Limb (tissue), 2 donors: ENCODE measurements around the gene IGF1R.
A peak's percentile ranks its signal among the peaks of the same experiment; 100 is the strongest.

Experiments
- DNase-seq, 2 donors: peaks; one replicate each; pipeline ENCODE4 v3.0.0-alpha.2; 2016; ENCODE audit errors: extremely low spot score in 2 of 2

IGF1R gene

GRCh38 chr15:98648654-98649471 lies 524 bp downstream of the IGF1R start:
- peak; percentile 25 to 80 for DNase-seq

DNA sequence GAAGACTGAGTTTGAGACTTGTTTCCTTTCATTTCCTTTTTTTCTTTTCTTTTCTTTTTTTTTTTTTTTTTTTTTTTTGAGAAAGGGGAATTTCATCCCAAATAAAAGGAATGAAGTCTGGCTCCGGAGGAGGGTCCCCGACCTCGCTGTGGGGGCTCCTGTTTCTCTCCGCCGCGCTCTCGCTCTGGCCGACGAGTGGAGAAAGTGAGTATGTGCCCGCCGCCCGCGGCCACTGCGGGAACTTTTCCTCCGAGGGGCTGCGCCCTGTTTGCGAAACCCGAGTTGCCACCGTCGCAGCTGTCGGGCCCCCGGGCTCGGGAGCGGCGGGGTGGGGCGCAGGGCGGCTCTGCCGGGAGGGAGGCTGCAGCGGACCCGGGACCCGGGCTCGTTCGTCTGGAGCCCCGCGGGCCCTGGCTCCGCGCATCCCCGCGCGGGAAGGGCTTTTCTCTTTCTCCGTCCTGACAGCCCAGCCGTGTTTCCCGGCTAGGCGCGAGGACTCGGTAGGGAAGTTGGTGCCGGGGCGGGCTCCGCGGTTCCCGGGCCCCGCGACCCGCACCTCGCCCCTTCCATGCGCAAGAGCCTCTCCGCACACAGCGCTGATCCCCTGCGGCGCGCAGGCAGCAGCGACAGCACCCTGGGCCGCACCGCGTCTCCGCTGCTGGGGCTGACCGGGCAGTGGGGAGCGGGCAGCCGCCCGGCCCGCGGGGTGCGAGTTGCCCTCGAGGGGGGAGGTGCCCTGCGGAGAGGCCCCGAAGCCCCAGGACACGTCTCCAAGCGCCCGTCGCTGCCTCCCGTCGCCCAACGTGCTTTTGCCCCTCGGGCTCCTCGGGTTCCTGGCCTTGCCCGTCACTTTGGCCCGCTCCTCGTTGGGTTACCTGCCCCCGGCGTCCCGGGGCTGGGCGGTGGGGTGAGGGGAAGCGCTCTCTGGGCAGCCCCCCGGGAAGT lies 1.4 kb downstream of the IGF1R start:
- DNase-seq = peak; percentile 44 to 78

DNA sequence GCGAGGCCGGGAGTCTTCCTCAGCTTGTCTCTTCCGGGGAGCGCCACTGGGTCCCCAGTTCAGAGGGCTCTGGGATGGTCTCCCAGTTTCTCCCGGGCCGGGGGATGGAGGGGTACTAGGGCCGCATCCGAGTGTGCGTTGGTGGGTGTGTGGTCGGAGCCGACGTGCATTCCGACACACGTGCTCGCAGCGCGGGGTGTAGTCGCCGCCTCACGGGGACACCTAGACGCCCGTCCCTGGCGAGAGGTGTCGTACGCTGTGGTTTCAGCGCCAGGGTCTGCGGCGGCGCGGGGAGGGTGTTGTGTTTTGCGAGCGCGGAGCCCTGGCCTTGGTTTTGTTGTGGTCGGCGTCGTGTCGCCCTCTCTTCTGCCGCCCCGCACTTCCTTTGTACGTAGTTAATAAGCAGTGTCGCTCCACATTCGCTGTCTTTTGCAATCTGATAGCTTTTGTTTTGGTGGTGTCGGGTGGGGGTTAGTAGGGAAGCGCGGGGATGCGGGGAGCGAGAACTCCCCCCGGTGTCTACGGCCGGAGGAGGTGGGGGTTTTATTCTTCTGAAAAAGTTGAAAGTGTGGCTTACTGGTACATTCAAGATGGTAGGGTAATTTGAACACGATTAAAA lies 2.2 kb downstream of the IGF1R start:
- DNase-seq = peak; percentile 34 to 68

DNA sequence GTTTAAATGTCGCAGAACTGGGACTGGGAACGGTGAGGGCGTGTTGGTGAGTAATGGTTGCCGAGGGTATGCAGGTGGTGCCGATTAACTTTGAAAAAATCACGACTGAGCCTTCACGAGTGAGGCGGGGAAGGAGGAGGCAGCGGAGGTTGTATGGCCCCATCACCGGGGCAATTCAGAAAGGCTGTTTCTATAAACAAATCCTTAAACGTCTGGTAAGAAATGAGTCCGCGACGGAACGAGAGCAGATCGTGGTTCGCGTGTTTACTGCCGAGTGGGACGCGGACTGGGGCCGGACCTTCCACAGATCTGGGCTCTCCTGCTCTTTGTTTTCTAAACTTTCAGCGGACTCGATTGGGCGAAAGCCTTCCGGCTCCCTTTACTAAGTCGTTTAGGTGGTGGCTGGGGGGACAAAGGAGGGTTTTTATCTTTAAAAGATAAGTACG lies 2.7 kb downstream of the IGF1R start:
- DNase-seq = peak in 1 of 2 donors; percentile 57

- peak in 1 of 2 donors; percentile 43 for DNase-seq
These were observed 3.4 kb downstream of the IGF1R start for GRCh38 chr15:98651581-98652220.

DNA sequence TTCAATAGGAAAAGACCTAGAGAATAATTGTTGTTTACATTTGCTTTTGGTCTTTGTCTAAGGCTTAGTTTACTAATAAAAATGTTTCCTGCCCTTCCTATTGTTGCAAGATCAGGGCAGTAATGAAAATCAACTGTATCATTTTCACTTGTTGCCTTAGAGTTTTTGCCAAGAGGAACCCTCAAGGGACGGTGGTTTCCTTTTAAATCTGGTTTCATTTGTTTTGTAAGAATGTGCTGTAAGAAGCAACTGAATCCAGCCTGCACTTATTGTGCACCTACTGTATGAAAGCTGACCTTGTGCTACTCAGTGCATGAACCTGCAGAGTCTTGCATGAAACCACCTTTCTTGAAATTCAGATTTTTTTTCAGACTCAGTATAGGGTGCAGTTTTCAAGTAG lies 5.3 kb downstream of the IGF1R start:
- no peak for DNase-seq

DNA sequence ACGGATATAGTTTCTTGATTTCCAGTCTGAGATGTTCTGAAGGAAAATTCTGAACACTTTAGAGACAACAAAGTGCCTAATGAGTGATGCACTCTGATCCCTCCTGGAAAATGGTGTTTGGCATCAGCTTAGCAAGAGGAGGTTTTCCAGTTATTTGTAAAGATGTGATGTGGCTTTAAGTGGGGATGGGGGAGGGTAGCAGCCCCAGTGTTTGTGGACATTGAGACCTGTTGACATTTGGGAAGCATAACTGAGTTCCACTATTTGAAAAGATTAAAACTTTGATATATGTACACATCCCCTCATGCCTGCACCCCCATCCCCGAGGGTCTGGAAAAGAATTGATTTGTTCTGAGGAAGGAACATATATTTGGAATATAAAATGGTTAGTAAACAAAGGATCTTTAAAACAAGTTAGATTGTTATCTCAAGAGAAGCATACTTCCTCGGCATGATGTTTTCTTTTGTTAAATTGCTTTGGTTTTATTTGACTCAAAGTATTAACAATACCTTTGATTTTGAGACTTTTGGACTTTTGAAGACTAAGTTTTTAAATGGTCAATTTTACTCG lies 6.5 kb downstream of the IGF1R start:
- DNase-seq = no peak

GRCh38 chr15:98655732-98656131 lies 7.4 kb downstream of the IGF1R start:
- no peak for DNase-seq

- no peak for DNase-seq
These were observed 9.4 kb downstream of the IGF1R start for GRCh38 chr15:98657721-98658120.

GRCh38 chr15:98658831-98659699 lies 10.7 kb downstream of the IGF1R start:
- peak in 1 of 2 donors; percentile 54 for DNase-seq

DNA sequence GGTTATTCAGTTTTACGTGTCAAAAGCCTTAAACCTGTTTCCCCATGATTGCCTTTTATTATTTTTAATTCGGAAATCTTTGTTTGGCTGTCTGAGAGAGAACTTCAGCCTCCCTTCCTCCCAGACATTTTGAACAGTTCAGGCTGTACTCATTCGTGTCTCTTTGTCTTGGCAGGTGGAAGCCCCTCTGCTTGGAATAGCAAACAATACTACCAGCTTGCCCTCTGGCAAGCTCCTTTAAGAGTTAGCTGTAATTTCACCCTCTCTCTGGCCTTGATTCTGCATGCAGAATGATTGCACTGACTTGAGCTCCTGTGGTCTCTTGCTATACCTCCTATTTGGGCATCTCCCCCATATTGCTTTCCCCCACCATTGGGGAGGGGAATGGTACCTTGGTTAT lies 11.7 kb downstream of the IGF1R start:
- DNase-seq = no peak

- no peak for DNase-seq
These were observed 14.7 kb downstream of the IGF1R start for GRCh38 chr15:98663045-98663444.

DNA sequence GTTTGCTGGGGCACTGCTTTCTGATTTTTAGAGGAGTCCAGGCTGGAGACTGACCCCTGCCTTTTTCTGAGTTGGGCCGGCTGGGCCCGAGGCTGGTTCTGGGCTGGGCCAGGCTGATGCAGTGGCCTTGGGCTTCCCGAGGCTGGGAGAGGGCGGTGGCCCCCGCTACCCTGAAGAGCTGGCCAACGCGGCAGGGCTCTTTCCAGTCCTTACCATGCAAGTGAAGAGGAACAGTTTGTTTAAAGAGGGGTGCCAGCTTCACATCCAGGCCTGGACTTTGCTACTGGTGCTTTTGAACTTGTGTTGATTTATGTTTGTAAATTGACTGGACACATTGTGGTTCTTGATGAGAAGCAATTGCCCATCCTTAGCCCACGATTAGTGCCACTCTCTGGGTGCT lies 15.3 kb downstream of the IGF1R start:
- no peak for DNase-seq

DNA sequence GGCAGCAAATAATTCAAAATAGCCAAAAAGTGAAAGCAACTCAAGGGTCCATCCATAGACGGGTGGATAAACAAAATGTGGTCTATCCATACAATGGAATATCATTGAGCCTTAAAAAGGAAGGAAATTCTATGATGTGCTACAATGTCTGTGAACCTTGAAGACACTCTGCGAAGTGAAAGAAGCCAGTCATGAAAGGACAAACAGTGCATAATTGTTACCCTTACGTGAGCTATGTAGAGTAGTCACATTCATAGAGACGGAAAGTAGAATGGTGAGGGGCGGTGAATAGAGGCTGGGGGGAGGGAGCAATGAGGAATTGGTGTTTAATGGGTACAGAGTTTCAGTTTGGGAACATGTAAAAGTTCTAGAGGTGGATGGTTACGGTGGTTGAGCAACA lies 18.1 kb downstream of the IGF1R start:
- no peak for DNase-seq

DNA sequence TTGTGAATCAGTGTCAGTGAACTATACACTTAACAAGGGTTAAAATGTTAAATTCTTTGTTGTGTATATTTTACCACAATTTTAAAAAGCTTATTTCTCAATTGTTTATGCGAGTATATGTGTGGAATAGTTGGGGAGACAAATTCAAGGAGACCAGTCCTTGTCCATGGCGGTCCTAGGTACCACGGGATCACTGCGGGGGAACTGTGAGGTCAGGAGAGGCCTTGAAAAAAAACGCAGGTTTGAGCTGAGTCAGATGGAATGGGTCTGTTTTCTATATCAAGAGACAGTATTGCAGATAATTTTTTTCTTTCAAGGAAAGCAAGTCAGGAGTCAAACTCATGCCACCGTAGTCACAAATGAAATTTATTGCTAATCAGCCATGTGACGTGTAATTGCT lies 18.5 kb downstream of the IGF1R start:
- no peak for DNase-seq

GRCh38 chr15:98667521-98668179 lies 19.3 kb downstream of the IGF1R start:
- DNase-seq = no peak

DNA sequence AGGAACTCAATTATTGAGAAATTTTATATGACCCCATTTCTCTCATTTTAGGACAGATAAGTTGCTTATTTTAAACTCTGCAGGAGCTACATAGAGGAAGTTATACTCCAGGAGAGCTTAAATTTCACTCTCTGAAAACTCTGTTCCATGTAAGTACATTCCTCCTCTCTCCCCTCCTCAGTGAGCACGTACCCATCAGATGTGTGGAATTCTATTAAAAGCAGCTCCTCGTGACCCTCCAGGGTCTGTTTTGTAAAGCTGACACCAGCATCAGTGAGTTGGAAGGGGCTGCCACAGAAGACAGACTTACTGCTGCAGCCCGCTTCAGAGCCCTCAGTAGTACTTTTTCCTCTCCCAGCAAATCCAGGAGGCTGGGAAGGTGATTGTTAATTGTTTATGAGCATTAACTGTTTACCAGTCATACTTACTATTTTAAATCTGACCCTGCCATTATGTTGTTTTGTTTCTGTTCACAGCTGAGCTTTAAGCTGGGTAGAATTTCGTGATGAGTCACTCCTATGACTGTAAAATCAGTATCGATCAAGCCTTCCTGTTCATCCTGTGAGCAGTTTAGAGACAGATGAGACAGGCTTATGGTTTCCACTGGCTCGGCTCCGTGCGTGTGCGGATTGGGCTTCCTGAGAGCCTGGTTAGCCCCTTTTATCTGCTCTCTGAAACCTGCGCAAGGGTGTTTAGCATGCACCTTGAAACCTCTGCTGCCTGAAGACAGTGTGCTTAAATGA lies 20.4 kb downstream of the IGF1R start:
- no peak for DNase-seq

DNA sequence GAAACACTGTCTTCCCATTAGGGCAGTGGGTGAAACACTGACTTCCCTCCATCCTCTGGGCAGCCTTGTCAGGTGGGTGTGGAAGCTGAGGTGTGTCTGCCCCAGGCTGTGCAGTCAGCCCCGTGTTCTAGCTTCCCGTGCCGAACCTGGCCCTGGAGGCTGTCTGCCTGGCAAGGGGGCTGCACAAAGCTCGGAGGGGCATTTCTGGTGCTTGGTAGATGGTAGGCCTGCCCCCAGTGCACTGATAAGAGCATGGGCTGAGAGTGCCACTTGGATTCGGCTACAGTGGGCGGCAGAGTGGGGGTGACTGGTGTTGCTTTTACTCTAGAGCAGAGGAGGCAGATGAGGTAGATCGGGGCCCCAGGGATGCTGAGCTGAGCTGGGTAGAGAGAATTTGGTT lies 21.3 kb downstream of the IGF1R start:
- no peak for DNase-seq
